Measurements from ENCODE around the gene MYEF2. TPM values are rescaled to one million over a fixed set of nuclear protein-coding genes. Genes with fewer than 3 reads are reported as not detected.
A peak's percentile ranks its signal among the peaks of the same experiment; 100 is the strongest.

MYEF2 gene, protein sequence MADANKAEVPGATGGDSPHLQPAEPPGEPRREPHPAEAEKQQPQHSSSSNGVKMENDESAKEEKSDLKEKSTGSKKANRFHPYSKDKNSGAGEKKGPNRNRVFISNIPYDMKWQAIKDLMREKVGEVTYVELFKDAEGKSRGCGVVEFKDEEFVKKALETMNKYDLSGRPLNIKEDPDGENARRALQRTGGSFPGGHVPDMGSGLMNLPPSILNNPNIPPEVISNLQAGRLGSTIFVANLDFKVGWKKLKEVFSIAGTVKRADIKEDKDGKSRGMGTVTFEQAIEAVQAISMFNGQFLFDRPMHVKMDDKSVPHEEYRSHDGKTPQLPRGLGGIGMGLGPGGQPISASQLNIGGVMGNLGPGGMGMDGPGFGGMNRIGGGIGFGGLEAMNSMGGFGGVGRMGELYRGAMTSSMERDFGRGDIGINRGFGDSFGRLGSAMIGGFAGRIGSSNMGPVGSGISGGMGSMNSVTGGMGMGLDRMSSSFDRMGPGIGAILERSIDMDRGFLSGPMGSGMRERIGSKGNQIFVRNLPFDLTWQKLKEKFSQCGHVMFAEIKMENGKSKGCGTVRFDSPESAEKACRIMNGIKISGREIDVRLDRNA
- total RNA-seq (100 to 1,000 TPM in 1 of 5 donors, 10 to 100 TPM in 4; 19.9 to 193 (median 61.9) TPM), polyA plus RNA-seq (1 to 10 TPM; 6.0 to 7.5 (median 6.2) TPM)
- long read RNA-seq, donor 1 = 0 reads
- long read RNA-seq, donor 2 = 0 reads
- long read RNA-seq, donor 3 = 0 reads
- long read RNA-seq, donor 4 = 0 reads
- long read RNA-seq, donor 5, partial matches to known transcripts = 0 of 1 reads
- long read RNA-seq, donor 5, other reads (novel, unspliced or antisense) = 0 of 1 reads
- long read RNA-seq, donor 6, full-length matches to known transcripts = 2 of 11 reads
- long read RNA-seq, donor 6, partial matches to known transcripts = 9 of 11 reads
- long read RNA-seq, donor 6, other reads (novel, unspliced or antisense) = 0 of 11 reads
- long read RNA-seq, donor 7 = 0 reads
- long read RNA-seq, donor 8 = 0 reads
- long read RNA-seq, donor 9 = 0 reads
- long read RNA-seq, donor 10, full-length matches to known transcripts = 3 of 3 reads
- long read RNA-seq, donor 10, partial matches to known transcripts = 0 of 3 reads
- long read RNA-seq, donor 10, other reads (novel, unspliced or antisense) = 0 of 3 reads

DNA sequence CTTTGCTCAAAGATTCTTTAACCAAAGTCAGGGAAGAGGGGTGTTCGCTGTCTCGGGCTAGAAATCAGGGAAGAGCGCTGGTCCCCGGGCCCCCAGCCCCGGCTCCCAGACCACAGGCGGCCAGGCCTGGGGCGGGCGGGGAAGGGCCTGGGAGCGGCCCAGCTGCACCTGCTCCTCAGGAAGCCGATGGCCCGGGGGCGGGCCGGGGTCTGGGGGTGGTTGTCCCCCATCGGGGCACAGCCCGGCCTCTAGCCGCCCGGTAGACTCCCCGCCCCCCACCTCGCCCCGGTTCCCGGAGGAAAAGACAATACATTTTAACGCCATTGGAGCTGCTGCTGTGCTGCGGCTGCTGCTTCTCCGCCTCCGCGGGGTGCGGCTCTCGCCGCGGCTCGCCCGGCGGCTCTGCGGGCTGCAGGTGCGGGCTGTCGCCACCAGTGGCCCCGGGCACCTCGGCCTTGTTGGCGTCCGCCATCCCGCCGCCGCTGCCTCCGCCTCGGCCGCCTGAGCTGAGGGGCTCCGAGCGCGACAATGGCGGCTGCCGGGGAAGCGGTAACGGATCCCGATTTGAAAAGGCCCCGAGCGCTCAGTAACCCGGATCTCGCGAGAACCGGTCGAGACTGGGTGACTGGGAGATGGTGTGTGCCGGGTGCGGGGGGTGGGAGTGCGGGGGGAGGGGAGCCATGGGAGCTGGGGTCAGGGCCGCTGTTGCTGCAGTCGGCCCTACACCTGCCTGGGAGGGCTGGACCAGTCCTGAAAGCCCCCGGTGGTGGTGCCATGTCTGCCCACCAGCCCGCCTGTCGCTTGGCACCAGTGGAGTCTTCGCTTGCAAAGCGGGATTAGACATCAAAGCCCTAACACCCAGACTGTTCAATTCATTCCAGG, at the start of gene MYEF2:
Gene MYEF2, minus strand, starts transcription at position 530 of the 882 bp plus-strand sequence. Its CDS starts 58 bp downstream, at position 472.
- TF ChIP-seq POLR2A (IDR thresholded peaks at IDR 0.05) (no peak), POLR2AphosphoS5 (IDR thresholded peaks at IDR 0.05) (peak in 1 of 3 donors; percentile 37), EP300 (IDR thresholded peaks at IDR 0.05) (no peak)
- TF ChIP-seq, protein P1, sequence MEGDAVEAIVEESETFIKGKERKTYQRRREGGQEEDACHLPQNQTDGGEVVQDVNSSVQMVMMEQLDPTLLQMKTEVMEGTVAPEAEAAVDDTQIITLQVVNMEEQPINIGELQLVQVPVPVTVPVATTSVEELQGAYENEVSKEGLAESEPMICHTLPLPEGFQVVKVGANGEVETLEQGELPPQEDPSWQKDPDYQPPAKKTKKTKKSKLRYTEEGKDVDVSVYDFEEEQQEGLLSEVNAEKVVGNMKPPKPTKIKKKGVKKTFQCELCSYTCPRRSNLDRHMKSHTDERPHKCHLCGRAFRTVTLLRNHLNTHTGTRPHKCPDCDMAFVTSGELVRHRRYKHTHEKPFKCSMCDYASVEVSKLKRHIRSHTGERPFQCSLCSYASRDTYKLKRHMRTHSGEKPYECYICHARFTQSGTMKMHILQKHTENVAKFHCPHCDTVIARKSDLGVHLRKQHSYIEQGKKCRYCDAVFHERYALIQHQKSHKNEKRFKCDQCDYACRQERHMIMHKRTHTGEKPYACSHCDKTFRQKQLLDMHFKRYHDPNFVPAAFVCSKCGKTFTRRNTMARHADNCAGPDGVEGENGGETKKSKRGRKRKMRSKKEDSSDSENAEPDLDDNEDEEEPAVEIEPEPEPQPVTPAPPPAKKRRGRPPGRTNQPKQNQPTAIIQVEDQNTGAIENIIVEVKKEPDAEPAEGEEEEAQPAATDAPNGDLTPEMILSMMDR (IDR thresholded peaks at IDR 0.05) = peak in 1 of 7 experiments; percentile 3
- Histone ChIP-seq H3K4me3 (peak within 1 kb of the TSS; percentile 61 to 76 (median 72)), H3K27ac (peak within 1 kb of the TSS; percentile 69 to 95 (median 83)), H3K9me3 (no peaks in the 10 kb centered on the region), H3K27me3 (peaks cover 0 to 10% (median 4%) of the 10 kb centered on the region in 3 donors), H3K4me1 (peaks cover 0 to 24% (median 13%) of the 10 kb centered on the region in 4 donors), H3K36me3 (no peaks in the 10 kb centered on the region)
- intact Hi-C loops (cut with DNase I; ENCODE audit: low total_unique reads) = no loop called here
- 2 to 5% (median 3%) methylated on average over 18 to 71 of the region's 71 CpGs for WGBS, 5 donors
- peak; percentile 71 to 93 for DNase-seq

DNA sequence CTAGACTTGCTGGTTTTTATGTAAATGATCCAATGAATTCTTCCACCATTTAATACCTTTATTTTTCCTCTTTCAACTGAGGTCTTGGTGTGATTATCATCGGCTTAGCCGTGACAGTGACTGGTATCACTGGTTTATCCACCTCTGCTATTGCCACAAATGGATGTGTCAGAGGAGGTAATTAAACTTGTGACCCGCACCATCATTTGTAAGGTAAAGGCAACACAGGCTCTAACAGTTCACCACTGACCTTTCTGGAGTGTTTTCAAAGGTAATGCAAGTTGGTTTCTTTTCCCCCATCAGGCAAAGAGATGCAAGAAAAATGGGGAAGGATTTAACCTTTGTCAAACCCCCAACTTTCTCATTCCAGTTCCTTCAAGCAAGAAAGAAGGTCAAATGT, 47.7 kb upstream of the MYEF2 start:
- TF ChIP-seq, protein P1 (IDR thresholded peaks at IDR 0.05) = no peak
- TF ChIP-seq EP300 (IDR thresholded peaks at IDR 0.05) (no peak), POLR2A (IDR thresholded peaks at IDR 0.05) (no peak)
- DNase-seq = no peak
- intact Hi-C loops (cut with DNase I; ENCODE audit: low total_unique reads) = no loop called here

DNA sequence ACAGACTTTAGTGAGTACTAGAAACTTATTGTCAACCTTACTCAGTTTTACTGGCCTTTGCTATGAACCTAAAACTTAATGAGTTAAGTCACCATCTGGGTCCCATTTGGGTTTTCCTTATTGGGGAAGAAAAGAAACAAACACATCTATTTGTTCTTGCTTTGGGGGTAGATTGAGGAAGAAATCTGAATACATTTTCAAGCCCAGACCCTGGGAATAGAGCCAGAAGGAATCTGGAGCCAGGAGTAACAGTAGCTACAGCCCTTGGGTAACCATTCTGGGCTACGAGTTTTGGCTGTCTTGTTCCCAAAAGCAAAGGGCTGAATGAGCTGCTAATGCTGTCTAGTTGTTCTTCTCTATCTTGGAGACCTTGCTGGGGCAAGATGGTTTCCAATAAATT, 44.5 kb upstream of the MYEF2 start:
- intact Hi-C loops (cut with DNase I; ENCODE audit: low total_unique reads) = no loop called here
- WGBS, 5 donors = 35 to 67% (median 44%) methylated on average over 1 of the region's 1 CpG
- Histone ChIP-seq H3K4me3 (no peak overlapping the region), H3K9me3 (no peaks in the 10 kb centered on the region), H3K36me3 (no peaks in the 10 kb centered on the region), H3K27ac (no peak overlapping the region), H3K27me3 (no peaks in the 10 kb centered on the region), H3K4me1 (no peaks in the 10 kb centered on the region)
- TF ChIP-seq, protein P1 (IDR thresholded peaks at IDR 0.05) = no peak
- no peak for TF ChIP-seq POLR2AphosphoS5 (IDR thresholded peaks at IDR 0.05)
- TF ChIP-seq POLR2A (IDR thresholded peaks at IDR 0.05) = no peak
- no peak for TF ChIP-seq EP300 (IDR thresholded peaks at IDR 0.05)
- DNase-seq = no peak

More for the DNA sequence above, 47.7 kb upstream of the MYEF2 start:
- H3K27ac ChIP-seq = no peak overlapping the region
- H3K36me3 ChIP-seq = no peaks in the 10 kb centered on the region
- no peak overlapping the region for H3K4me3 ChIP-seq
- 34 to 56% (median 44%) methylated on average over 3 of the region's 3 CpGs for WGBS, 5 donors
- no peaks in the 10 kb centered on the region for H3K27me3 ChIP-seq
- no peaks in the 10 kb centered on the region for H3K4me1 ChIP-seq
- H3K9me3 ChIP-seq = no peaks in the 10 kb centered on the region
